GM19043 (cell line): ENCODE data around the gene FOXD2.

ENCODE experiments used
- ATAC-seq: cut with Tn5 transposase; IDR thresholded peaks from one replicate; pipeline ENCODE4 v1.9.1; 2021; ENCODE audit warnings: low read depth; ENCODE audit not compliant: unreplicated experiment

The FOXD2 gene

DNA sequence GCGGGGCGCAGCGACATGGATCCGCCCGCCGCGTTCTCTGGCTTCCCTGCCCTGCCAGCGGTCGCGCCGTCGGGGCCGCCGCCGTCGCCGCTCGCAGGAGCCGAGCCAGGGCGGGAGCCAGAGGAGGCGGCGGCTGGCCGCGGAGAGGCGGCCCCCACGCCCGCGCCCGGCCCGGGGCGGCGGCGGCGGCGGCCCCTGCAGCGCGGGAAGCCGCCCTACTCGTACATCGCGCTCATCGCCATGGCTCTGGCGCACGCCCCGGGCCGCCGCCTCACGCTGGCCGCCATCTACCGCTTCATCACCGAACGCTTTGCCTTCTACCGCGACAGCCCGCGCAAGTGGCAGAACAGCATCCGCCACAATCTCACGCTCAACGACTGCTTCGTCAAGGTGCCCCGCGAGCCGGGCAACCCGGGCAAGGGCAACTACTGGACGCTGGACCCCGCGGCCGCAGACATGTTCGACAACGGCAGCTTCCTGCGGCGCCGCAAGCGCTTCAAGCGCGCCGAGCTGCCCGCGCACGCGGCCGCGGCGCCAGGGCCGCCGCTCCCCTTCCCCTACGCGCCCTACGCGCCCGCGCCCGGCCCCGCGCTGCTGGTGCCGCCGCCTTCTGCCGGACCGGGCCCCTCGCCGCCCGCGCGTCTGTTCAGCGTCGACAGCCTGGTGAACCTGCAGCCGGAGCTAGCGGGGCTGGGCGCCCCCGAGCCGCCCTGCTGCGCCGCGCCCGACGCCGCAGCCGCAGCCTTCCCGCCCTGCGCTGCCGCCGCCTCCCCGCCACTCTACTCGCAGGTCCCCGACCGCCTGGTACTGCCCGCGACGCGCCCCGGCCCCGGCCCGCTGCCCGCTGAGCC, 21.3 kb upstream of the FOXD2 start:
- no peak for ATAC-seq

DNA sequence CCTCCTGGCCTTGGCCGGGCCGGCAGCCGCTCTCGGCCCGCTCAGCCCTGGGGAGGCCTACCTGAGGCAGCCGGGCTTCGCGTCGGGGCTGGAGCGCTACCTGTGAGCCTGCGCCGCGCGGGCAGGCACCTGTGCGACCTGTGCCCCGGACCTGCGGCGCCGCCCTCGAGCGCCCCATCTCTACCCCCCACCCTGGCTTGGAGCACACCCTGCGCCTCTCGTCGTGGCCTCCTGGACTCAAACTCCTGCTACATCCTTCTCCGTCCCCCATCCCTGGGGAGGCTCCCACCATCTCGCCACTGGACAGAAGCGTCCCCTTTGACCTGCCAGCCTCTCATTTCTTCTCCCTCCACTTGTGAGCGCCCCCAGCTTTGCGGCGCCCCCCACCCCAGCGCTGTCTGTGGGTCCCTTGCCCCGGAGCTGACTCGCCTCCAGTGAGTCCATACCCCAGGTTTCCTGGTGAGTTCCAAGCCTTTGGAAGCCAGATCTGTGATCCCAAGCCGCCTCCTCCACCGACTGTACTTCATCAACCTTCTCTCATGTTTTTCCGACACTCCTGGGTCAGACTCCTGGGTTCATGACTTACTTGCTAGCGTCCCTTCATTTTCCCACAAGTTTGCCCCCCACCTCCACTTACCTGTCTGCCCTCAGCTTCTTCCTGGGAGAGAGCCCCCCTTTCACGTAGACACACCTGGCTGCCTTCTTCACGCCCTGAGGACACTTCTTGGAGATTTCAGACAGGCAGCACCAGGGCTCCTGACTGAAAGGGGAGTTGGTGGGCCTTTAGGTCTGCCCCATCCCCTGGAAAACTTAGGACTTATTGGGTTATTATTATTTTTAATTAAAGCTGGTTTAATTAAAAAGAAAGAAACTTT, 20.4 kb upstream of the FOXD2 start:
- ATAC-seq, result no peak

GRCh38 chr1:47418122-47418521, 19.7 kb upstream of the FOXD2 start:
- ATAC-seq, result no peak

- no peak for ATAC-seq
Observed at GRCh38 chr1:47418681-47419325, 19.0 kb upstream of the FOXD2 start.

GRCh38 chr1:47420547-47420946, 17.3 kb upstream of the FOXD2 start:
- no peak for ATAC-seq

DNA sequence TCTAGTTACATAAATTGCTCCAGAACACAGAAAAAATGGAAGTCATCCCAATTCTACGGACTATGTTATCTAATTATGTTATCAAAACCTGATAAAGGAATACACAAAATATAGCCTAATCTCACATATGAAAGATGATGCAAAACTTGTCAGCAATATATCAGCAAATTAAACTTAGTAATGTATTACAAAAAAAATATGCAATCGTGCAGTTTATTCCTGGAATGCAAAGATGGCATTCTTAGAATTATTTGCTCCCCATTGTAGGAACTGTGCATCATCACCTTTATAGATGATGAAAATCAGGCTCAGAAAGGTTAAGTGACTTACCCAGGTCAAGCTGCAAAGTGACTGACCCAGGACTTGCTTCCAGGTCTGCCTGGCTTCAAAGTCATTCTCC, 14.0 kb upstream of the FOXD2 start:
- no peak for ATAC-seq

DNA sequence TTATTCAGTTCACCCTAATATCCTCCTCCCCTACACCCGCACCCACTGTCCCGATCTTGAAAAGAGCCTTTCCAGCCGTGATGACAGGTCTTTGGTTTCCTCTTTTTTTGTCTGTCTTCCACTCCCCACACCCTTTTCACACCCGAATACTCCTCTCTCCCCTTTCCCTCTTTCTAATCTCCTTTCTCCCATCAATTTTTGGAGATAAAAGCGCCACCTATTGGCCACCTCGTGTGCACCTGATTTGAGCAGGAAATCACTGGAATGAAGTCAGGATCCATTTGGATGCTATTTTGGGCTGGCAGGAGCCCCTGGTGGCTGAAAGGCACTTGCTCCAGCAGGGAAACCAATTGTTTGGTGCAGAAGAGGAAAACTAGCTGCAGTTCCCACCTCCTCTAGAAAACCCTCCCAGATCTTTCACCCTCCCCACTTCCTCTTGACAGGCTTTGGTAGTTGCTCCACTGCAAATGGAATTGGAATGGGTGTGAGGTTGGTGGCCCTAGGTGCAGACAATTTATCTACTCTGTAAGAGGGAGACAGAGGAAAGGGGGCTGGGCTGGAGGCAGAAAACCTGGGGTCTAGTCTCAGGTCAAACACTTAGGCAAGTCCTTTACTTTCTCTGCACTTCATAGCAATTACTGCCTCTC, 13.4 kb upstream of the FOXD2 start:
- ATAC-seq, result no peak

DNA sequence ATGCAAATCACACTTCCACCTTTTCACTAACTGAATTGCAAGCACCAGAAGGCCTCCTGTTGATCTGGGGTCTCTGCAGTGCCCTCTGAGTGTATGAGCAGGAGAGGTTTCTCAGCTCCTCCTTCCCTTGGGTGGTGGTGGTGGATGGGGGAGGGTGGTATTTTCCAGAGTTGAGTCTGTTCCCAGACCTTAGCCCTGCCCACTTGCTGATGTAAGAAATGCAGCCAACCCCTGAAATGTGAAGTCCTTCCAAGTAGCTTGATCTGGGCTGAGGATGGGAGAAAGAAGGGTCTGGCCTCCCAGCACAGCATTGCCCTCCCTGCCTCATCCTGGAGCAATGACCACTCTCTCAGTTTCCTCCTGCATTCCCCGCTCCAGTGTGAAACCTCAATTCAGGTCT, 6.3 kb upstream of the FOXD2 start:
- ATAC-seq, result no peak

GRCh38 chr1:47432071-47433036, 5.5 kb upstream of the FOXD2 start:
- ATAC-seq, result peak; percentile 43

DNA sequence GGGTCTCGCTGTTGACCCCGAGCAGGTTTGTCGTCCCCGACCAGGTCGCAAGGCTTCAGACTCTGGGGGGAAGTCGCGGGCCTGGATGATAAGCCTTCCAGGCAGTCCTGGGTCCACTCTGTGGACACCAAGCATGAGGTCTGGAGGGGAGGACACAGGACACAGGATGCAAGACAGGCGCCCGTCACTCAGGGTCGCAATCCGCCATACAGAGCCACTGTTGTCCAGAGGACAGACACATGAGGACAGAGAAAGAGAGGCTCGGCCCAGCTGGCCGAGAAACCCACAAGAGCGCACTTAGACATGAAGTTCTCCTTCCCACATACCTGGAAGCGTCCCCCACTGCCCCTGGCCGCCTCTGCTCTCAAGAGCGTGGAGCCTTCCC, 4.8 kb upstream of the FOXD2 start:
- ATAC-seq, result no peak

GRCh38 chr1:47433477-47434050, 4.3 kb upstream of the FOXD2 start:
- ATAC-seq, result no peak

DNA sequence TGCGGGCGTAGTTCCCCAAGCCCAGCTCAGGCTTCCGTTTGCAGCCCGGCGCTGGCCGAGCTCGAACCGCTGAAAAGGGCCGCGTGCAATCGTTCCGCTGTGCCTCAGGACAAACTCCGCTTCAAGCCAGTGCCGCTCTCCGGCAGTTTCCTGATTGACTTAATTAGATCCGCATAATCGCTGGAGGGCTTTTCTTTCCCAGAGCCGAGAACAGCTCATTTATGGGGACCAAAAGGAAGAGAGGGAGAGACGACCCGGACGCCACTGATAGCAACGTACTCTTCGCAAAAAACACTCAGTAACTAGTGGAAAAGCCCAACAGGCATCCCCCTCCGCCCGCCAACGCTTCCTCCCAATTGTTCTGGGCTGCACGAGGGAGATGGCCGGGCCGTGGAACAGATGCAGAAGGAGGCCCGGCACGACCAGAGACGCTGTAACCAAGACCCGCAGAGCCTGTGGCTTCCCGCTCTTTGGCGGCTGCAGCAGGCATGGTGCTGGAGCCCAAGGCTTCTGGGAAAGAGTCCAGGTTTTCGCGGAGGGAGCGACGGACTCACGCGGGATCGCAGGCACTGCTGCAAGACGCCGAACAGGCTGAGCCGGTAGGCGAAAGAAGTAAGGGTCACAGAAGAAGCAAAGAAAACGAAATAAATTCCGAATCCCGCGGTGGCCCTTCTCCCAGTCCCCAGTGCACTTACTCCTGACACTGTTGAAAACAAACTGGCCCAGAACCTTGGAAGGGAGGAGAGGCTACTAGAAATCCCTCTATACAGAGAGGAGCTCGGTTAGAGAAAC, 3.6 kb upstream of the FOXD2 start:
- no peak for ATAC-seq

GRCh38 chr1:47435506-47436303, 2.1 kb upstream of the FOXD2 start:
- no peak for ATAC-seq

DNA sequence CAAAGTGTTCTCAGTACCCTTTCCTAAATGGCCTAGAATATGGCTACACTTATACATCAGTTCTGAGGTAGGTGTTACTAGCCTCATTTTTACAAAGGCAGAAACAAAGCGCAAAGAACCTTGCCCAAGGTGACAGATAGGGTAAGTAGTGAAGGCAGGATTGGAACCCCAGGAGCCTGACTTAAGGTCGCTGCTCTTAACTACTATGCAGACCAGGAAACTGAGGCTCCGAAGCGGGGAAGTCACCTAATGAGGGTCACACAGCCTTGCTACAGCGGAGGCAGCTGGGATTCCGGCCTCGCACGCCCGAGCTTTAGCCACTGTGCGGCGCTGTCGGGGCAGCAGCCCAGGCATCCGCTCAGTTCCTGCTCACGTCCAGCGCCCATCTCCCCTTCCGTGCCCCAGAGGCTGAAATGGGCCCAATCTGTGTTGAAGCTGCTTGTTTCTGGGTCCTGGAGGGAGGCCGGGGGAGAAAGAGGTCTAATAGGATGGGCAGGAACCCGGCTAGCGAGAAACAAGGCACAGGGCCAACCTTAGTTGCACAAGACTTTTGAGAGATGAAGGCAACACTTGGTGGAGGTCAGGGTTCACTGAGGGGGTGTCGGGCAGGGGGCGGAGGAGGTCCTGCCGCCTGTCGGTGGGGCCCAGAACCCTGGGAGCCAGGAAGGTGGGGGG, 1.4 kb upstream of the FOXD2 start:
- ATAC-seq, result peak; percentile 41

GRCh38 chr1:47436979-47437446, 831 bp upstream of the FOXD2 start:
- ATAC-seq, result peak; percentile 5

DNA sequence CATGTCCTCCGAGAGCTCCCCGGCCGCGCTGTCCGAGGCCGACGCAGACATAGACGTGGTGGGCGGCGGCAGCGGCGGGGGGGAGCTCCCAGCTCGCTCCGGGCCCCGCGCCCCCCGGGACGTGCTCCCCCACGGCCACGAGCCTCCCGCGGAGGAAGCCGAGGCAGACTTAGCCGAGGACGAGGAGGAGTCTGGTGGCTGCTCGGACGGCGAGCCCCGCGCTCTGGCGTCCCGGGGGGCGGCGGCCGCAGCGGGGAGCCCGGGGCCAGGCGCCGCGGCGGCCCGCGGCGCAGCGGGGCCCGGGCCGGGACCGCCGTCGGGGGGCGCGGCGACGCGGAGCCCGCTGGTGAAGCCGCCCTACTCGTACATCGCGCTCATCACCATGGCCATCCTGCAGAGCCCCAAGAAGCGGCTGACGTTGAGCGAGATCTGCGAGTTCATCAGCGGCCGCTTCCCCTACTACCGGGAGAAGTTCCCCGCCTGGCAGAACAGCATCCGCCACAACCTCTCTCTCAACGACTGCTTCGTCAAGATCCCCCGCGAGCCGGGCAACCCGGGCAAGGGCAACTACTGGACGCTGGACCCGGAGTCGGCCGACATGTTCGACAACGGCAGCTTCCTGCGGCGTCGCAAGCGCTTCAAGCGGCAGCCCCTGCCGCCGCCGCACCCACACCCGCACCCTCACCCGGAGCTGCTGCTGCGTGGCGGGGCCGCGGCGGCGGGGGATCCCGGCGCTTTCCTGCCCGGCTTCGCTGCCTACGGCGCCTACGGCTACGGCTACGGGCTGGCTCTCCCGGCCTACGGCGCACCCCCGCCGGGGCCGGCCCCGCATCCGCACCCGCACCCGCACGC, 547 bp downstream of the FOXD2 start:
- no peak for ATAC-seq
